GM12892 (cell line): ENCODE results near the gene PALLD.

Source experiments
- POLR2A ChIP-seq: IDR thresholded peaks from 2 replicates; pipeline ENCODE4 v1.6.1; 2011; ENCODE audit warnings: low read depth, low read length, control low read depth
- POLR2AphosphoS5 ChIP-seq: IDR thresholded peaks from 2 replicates; pipeline ENCODE4 v1.6.1; 2011; ENCODE audit warnings: low read depth, low read length, control low read depth
- TAF1 ChIP-seq: IDR thresholded peaks from 2 replicates; pipeline ENCODE4 v1.6.1; 2011; ENCODE audit warnings: low read depth, mild to moderate bottlenecking, control low read depth, low read length, borderline replicate concordance

GRCh38 chr4:168759959-168760527 lies 263.2 kb downstream of the PALLD start:
- TF ChIP-seq POLR2AphosphoS5 (no peak), POLR2A (no peak), TAF1 (no peak)
